Stimulated activated effector memory CD8-positive, alpha-beta T cell treated with anti-CD3 and anti-CD28 coated beads, Interleukin-12 subunit alpha, Interleukin-12 subunit beta, amount 100 ng/mL, for 72 hours (primary cell): Measurements from ENCODE around the gene PIGX.

ENCODE experiments used
- ATAC-seq: fragments of 150-1000 bp; cut with Tn5 transposase; 2 replicates; pipeline ENCODE4 v1.10.0; 2021
- DNase-seq, 2 donors: peaks; one replicate each; pipeline ENCODE4 v3.0.0; 2021 to 2022; ENCODE audit warnings: low spot score in 2 of 2
- H3K27ac Mint-ChIP-seq: one replicate; pipeline ENCODE4 v1.8.0; 2022; ENCODE audit warnings: mild to moderate bottlenecking, mixed read lengths
- H3K36me3 Mint-ChIP-seq: one replicate; pipeline ENCODE4 v1.8.0; 2022; ENCODE audit warnings: mild to moderate bottlenecking, mixed read lengths
- H3K4me1 Mint-ChIP-seq: one replicate; pipeline ENCODE4 v1.8.0; 2022; ENCODE audit warnings: mixed read lengths
- H3K4me3 Mint-ChIP-seq: one replicate; pipeline ENCODE4 v1.8.0; 2022; ENCODE audit warnings: mild to moderate bottlenecking, mixed read lengths
- H3K9me3 Mint-ChIP-seq: one replicate; pipeline ENCODE4 v1.8.0; 2022; ENCODE audit warnings: mixed read lengths

PIGX gene

DNA sequence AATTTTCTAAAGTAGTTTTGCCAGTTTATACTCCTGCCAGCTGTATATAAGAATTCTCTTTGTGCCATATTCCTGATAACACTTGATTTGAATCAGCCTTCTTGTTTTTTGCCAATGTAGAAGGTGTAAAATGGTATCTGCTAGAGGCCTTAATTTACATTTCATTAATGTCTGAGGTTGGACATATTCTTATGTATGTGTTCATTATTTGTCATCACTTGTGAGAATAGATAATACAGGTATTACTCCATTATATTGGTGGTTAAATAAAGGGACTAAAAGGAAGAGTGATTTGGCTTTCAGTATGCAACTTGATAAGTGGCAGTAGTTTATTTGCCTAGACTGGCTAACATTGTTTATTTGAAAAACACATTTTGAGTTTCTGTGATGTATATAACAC is 53.3 kb downstream of the PIGX start:
- Mint-ChIP-seq H3K27ac (no peak overlapping the region), H3K4me1 (peaks cover 21% of the 10 kb centered on the region), H3K36me3 (peaks cover 43% of the 10 kb centered on the region), H3K9me3 (no peaks in the 10 kb centered on the region), H3K4me3 (no peak overlapping the region)
- DNase-seq (no peak), ATAC-seq (peak; percentile 36)

DNA sequence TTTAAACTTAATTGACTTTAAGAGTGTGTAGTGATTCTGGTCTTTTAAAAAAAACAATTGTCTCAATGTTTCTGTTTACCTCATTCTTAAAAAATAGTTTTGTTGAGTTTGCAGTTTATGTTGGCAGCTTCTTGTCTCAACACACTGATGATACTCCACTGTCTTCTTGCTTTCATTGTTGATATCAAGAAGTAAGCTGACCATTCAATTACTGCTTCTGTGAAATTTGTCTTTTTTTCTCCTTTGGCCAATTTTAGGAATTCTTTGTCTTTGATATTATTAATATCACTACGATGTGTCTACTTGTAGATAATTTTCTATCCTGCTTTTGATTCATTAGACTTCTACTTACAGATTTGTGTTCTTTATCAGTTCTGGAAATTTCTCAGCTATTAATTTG is 58.9 kb downstream of the PIGX start:
- Mint-ChIP-seq H3K4me1 (peaks cover 55% of the 10 kb centered on the region), H3K9me3 (no peaks in the 10 kb centered on the region), H3K4me3 (no peak overlapping the region), H3K36me3 (peaks cover 17% of the 10 kb centered on the region), H3K27ac (no peak overlapping the region)
- DNase-seq, result no peak
- ATAC-seq, result no peak

DNA sequence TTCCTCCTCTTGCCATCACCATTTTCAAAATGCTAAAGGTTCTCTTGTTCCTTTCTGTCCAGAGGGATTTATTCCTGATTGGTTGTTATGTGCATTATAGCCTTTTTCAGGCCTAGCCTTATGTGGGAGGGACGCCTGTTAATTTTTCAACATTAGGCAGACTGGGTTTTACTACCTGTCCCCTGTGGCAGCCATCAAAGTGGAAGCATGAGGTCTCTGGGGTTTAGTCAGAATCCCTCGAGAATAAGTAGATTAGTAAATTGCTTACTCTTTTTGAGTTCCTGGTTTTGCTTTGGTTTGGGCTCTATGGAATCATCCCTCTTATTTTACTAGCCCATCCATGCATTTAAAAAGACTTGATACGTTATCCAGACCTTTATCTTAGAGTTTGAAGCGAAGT is 59.9 kb downstream of the PIGX start:
- DNase-seq (no peak), ATAC-seq (no peak)
- H3K36me3 Mint-ChIP-seq, result peaks cover 21% of the 10 kb centered on the region
- no peak overlapping the region for H3K4me3 Mint-ChIP-seq
- H3K9me3 Mint-ChIP-seq, result no peaks in the 10 kb centered on the region
- H3K27ac Mint-ChIP-seq, result peak overlapping the region; percentile 11
- peaks cover 56% of the 10 kb centered on the region for H3K4me1 Mint-ChIP-seq

DNA sequence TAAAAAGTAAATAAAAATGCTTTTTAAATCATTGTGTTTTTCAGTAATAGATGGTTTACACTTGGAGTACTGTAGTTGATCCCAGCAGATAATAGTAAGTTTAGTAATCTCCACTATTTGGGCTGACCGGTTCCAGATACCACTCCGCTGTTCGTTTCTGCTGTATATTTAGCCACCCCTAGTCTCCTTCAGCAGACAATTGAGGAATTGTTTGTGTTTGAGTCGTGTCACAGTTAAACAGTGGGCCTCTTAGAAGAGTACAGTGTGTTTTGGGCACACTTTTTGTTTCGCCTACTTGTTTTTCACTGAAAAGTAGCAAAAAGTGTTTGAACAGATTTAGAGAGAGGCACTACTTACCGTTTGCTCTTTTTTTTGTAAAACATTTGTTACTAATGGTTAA is 60.7 kb downstream of the PIGX start:
- Mint-ChIP-seq H3K4me3 (no peak overlapping the region), H3K36me3 (peaks cover 26% of the 10 kb centered on the region), H3K27ac (peak overlapping the region; percentile 11), H3K9me3 (no peaks in the 10 kb centered on the region), H3K4me1 (peaks cover 56% of the 10 kb centered on the region)
- no peak for ATAC-seq
- DNase-seq, result no peak

DNA sequence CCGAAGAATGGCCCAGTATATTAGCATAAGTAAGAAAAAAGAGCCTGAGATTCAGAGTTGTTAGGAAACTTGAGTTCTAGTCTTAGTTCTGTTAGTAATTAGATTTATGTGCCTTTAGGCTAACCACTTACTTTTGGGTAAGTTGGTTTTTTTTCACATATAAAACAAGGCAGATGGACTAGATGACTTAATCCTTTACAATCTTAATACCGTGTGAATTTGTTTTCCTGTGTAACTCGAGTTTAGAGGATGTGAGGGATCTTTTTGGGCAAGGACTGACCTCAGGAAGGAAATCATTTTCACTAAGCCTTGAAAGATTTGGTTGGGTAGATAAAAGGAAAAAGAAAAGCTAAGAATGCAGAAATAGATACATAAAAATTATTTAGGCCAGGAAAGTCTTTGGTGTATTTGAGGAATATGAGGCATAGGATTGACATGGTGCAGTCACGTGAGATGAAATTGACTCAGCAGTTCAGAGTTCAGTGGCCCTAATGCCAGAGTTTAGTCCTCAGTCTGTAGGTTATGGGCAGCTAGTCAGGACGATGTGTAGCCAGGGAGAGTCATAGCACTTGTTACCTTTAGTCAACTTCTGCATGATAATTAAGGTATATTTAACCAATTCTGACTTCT is 62.1 kb downstream of the PIGX start:
- Mint-ChIP-seq H3K36me3 (peaks cover 12% of the 10 kb centered on the region), H3K9me3 (no peaks in the 10 kb centered on the region), H3K4me1 (peaks cover 65% of the 10 kb centered on the region), H3K4me3 (peak overlapping the region; percentile 15), H3K27ac (peak overlapping the region; percentile 39)
- DNase-seq (no peak), ATAC-seq (peak; percentile 94)

DNA sequence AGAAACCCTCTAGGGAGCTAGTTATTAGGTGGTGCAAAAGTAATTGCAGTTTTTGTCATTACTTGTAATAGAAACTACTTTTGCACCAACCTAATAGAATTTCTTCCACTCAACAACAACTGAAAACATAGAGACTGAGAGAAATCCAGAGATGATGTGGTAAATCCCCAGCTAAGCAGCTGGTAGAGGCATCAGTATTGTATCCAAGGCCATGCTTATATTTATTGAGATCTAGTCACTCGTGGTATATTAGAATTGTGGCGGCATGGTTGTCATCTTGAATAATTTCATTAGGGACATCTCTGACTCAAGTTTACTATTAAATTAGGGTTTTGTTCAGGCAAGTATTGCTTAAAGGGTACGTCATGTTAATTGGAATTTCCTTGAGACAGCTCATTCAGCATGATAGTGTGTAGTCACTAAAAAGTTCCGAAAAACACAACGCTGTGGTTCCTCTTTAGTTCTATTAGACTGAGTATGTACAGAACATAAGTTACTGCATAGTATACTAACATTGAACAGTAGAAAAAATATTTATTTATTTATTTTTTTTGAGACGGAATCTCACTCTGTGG is 62.8 kb downstream of the PIGX start:
- Mint-ChIP-seq H3K9me3 (no peaks in the 10 kb centered on the region), H3K4me1 (peaks cover 67% of the 10 kb centered on the region), H3K27ac (peak overlapping the region; percentile 39), H3K4me3 (peak overlapping the region; percentile 15), H3K36me3 (peaks cover 12% of the 10 kb centered on the region)
- ATAC-seq, result peak; percentile 33
- no peak for DNase-seq

DNA sequence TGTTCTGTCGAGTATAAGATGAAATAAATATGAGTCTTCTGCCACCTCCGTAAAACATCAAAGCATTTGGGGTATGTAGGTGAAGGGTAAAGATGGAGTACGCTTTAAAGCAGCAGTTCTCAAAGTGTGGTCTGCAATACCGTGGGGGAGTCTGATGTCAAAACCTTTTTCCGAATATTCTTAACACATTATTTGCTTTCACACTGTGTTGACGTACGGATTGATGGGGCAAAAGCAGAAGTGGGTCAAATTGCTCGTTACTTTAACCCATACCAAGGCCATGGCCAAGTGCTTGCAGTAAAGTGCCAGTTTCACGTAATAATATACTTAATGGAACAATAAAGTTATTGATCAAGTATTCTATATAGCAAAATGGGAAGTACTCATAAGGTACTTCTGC is 63.8 kb downstream of the PIGX start:
- H3K4me1 Mint-ChIP-seq, result peaks cover 67% of the 10 kb centered on the region
- H3K36me3 Mint-ChIP-seq, result peaks cover 12% of the 10 kb centered on the region
- no peak for DNase-seq
- ATAC-seq, result no peak
- H3K27ac Mint-ChIP-seq, result no peak overlapping the region
- H3K9me3 Mint-ChIP-seq, result no peaks in the 10 kb centered on the region
- H3K4me3 Mint-ChIP-seq, result no peak overlapping the region

DNA sequence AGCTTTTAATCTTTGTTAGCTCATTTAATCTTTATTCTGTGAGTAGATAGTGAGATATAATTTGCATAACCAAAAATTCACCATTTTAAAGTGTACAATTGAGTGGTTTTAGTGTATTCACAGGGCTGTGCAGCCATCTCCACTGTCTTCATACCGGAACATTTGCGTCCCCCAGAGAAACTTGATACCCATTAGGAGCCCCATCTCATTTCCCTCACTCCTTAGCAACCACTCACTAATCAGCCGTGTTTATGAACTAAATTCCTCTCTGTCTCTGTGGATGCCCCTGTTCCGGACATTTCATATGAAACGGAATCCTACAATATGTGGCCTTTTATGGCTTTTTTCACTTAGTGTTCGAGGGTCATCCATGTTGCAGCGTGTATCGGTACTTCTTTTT is 65.7 kb downstream of the PIGX start:
- H3K9me3 Mint-ChIP-seq, result no peaks in the 10 kb centered on the region
- H3K36me3 Mint-ChIP-seq, result peaks cover 29% of the 10 kb centered on the region
- H3K4me1 Mint-ChIP-seq, result peaks cover 48% of the 10 kb centered on the region
- DNase-seq, result no peak
- no peak overlapping the region for H3K4me3 Mint-ChIP-seq
- H3K27ac Mint-ChIP-seq, result no peak overlapping the region
- no peak for ATAC-seq

DNA sequence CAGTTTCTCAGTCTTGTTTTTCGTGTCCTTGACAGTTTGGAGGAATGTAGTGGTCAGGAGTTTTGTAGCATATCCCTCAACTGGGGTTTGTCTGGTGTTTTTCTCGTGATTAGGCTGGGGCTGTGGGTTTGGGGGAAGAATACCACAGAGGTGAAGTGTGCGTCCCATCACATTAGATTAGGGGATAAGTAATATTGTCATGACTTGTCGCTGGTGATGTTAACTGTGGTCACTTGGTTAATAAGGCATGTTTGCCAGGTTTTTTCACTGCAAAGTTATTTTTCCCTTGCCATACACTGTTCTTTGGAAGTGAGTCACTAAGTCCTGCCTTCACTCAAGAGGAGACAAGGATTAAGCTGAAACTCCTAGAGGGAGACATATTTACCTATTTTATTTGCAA is 66.6 kb downstream of the PIGX start:
- H3K36me3 Mint-ChIP-seq, result peaks cover 38% of the 10 kb centered on the region
- no peak overlapping the region for H3K4me3 Mint-ChIP-seq
- ATAC-seq (no peak), DNase-seq (no peak)
- H3K4me1 Mint-ChIP-seq, result peaks cover 39% of the 10 kb centered on the region
- peak overlapping the region; percentile 48 for H3K27ac Mint-ChIP-seq
- no peaks in the 10 kb centered on the region for H3K9me3 Mint-ChIP-seq

DNA sequence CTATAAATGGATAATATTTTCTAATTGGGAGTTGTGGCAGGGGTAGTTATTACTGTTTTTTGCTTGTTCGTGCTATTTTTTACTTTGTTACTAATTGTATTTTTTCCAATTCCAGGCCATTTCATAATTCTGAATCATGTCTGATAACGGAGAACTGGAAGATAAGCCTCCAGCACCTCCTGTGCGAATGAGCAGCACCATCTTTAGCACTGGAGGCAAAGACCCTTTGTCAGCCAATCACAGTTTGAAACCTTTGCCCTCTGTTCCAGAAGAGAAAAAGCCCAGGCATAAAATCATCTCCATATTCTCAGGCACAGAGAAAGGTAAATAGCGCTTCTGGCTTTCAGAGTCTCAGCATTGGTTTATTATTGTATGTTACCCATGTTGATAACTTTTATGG is 70.3 kb downstream of the PIGX start:
- Mint-ChIP-seq H3K9me3 (no peaks in the 10 kb centered on the region), H3K27ac (peak overlapping the region; percentile 58), H3K4me1 (peaks cover 28% of the 10 kb centered on the region), H3K36me3 (peaks cover 59% of the 10 kb centered on the region), H3K4me3 (no peak overlapping the region)
- no peak for ATAC-seq
- DNase-seq, result no peak
